Measurements from ENCODE around the gene FOXF2.

FOXF2 gene

GRCh38 chr6:1415416-1416063 lies 26.2 kb downstream of the FOXF2 start:
- no peak for DNase-seq

- no peak for DNase-seq
Observed at GRCh38 chr6:1416191-1416760, 26.9 kb downstream of the FOXF2 start.

- no peak for DNase-seq
Observed at GRCh38 chr6:1416820-1417219, 27.4 kb downstream of the FOXF2 start.

DNA sequence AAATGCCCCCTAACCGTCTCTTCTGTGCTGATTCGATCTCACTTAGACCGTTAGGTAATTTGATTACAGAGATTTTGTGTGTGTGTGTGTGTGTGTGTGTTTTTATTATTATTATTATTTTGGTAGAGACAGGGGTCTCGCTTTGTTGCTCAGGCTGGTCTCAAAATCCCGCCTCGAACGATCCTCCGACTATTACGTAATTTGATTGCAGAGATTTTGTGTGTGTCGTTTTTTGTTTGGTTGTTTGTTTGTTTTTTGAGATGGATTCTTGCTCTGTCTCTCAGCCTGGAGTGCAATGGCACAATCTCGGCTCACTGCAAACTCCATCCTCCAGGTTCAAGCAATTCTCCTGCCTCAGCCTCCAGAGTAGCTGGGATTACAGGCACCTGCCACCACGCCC lies 28.3 kb downstream of the FOXF2 start:
- no peak for DNase-seq

GRCh38 chr6:1418471-1419191 lies 29.3 kb downstream of the FOXF2 start:
- DNase-seq: no peak

- no peak for DNase-seq
Observed at GRCh38 chr6:1420382-1420781, 31.0 kb downstream of the FOXF2 start.

GRCh38 chr6:1422290-1422689 lies 32.9 kb downstream of the FOXF2 start:
- DNase-seq: no peak

DNA sequence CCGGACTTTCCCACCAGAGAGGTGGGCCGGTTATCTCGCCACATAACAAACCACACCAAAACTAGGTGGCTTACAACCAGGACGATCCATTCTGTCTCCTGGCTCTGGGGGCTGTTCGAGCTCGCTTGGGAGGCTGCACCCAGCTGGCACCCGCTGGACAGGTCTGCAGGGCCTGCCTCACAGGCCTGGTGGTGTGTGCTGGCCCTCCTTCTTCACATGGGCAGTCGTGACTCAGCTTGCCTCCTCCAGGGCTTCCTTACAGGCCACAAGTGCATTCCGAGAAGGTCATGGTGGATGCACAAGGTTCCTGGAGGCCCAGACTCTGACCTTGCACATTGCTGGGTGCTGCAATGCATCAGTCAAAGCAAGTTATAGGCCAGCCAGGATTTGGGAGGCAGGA lies 34.2 kb downstream of the FOXF2 start:
- no peak for DNase-seq

GRCh38 chr6:1424306-1424927 lies 35.0 kb downstream of the FOXF2 start:
- no peak for DNase-seq

DNA sequence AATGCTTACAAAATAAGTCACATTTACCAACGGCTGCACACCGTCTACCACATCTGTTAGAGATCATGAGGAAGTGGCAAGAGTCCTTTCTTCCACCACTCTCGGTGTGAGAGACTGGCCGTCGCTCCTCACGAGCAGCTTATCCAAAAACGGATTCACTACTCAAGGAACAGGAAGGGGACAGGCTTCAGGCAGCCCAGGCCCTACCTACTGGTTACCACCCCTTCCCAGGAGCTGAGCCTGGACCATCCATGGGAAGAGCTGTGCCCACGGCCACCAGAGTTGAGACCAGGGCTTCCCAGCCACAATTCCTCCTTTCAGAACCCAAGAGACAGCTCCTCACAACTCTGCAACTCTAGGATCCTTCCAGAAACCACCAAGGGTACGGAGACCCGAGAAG lies 37.0 kb downstream of the FOXF2 start:
- no peak for DNase-seq

DNA sequence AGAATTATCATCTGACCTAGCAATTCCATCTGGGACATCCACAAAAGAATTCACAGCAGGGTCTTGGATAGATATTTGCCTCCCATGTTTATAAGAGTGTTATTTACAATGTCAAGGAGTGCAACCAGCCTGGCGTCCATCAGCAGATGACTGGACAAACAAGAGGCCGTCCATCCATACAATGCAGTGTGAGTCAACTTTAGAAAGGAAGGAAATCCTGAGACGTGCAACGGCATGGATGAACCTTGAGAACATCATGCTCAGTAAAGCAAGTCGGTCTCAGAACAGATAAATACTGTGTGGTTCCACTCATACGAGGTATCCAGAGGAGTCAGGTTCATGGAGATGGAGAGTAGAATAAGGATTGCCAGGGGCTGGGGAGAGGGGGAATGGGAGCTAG lies 46.4 kb downstream of the FOXF2 start:
- DNase-seq: no peak

- DNase-seq: peak in 1 of 4 experiments; percentile 4
Observed at GRCh38 chr6:1436334-1437306, 47.2 kb downstream of the FOXF2 start.

- no peak for DNase-seq
Observed at GRCh38 chr6:1437553-1438406, 48.4 kb downstream of the FOXF2 start.

DNA sequence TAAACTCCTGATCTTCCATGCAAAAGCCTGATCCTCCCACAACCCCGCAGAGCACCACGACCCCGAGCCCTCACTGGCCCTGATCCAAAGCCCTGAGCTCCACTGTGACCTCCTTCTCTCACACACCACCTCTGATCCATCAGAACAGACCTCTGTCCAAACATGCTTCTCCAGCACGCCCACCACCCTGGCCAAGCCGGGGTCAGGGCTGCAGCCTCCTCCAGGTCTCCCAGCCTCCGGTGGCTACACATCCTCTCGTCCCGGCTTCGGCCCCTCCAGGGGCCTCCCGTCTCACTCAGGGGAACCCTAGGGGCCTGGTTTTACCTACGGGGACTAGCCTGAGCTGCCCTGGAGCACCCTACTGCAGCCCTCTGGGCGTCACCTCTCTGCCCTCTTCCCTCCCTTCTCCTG lies 49.1 kb downstream of the FOXF2 start:
- DNase-seq: no peak

- DNase-seq: no peak
Observed at GRCh38 chr6:1439349-1439748, 50.0 kb downstream of the FOXF2 start.

DNA sequence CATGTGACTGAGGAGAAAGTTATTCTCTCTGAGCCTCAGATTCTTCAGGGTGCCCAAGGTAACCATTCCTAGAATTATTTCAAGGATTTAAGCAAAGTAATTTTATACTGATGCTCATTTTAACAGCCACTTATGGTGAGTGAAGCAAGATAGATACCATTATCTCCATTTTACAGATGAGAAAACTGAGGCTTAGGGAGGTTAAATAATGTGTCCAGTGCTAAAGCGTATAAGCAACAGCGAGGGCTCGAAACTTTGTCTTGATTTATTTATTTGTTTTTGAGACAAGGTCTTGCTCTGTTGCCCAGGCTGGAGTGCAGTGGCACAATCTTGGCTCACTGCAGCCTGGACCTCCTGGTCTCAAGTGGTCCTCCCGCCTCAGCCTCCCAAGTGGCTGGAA lies 53.6 kb downstream of the FOXF2 start:
- DNase-seq: no peak

Measured in activated naive CD4-positive, alpha-beta T cell (primary cell).